B cell (primary cell): ENCODE data around the gene TRNP1. TPM values are rescaled to one million over a fixed set of nuclear protein-coding genes. Genes with fewer than 3 reads are reported as not detected.

ENCODE experiments used
- ATAC-seq: fragments of 200-7000 bp; cut with Tn5 transposase; one replicate; pipeline ENCODE4 v1.10.0; 2021; ENCODE audit warnings: low read depth, mild to moderate bottlenecking, moderate number of reproducible peaks, moderate library complexity
- CTCF ChIA-PET: fragments of 350-600 bp; sonication (Branson Sonifier 250); formaldehyde crosslinking; loops from one replicate; lab custom pipeline; 2021; ENCODE audit warnings: antibody characterized with exemption, inconsistent platforms; lab: Charles Lee
- POLR2A ChIA-PET: fragments of 350-600 bp; sonication (Branson Sonifier 250); formaldehyde crosslinking; loops from one replicate; lab custom pipeline; 2021; ENCODE audit warnings: antibody characterized with exemption; lab: Charles Lee
- DNase-seq: peaks from one replicate; pipeline ENCODE4 v3.0.0; 2013
- H2AFZ ChIP-seq: 2 replicates; pipeline ENCODE4 v1.6.1; 2012; ENCODE audit warnings: mild to moderate bottlenecking, low read depth, low read length; ENCODE audit not compliant: insufficient read depth, poor library complexity, severe bottlenecking
- H3K27ac ChIP-seq, 2 donors: 1 replicate in 1 of 2; 2 replicates in 1 of 2; pipeline ENCODE4 v1.5.1; 2012 to 2013; ENCODE audit warnings: low read length in 2 of 2, mild to moderate bottlenecking in 2 of 2, moderate library complexity in 1 of 2
- H3K27me3 ChIP-seq, 4 experiments: fragments of 200-600 bp in 1 of 4; sonication (generic) in 1 of 4; replicated peaks in 1 of 4; 1 replicate in 2 of 4; 2 replicates in 2 of 4; pipeline versions ENCODE4 v1.6.1 to v1.7.0; 2013 to 2016; ENCODE audit warnings: low read length in 3 of 4, mild to moderate bottlenecking in 2 of 4, mixed read lengths in 1 of 4, moderate library complexity in 1 of 4; ENCODE audit not compliant: insufficient read depth in 4 of 4, control insufficient read depth in 3 of 4; ENCODE audit errors: control extremely low read depth in 1 of 4
- H3K36me3 ChIP-seq, 2 experiments: replicated peaks in 1 of 2; 1 replicate in 1 of 2; 2 replicates in 1 of 2; pipeline versions ENCODE4 v1.6.1 to v1.7.1; 2013; ENCODE audit warnings: low read length in 1 of 2; ENCODE audit not compliant: insufficient read depth in 2 of 2, control insufficient read depth in 1 of 2; ENCODE audit errors: control extremely low read depth in 1 of 2, extremely low read depth in 1 of 2
- H3K4me1 ChIP-seq, 2 donors: fragments of 200-600 bp in 1 of 2; sonication (generic) in 1 of 2; 1 replicate in 1 of 2; 2 replicates in 1 of 2; pipeline versions ENCODE4 v1.5.1 to v1.6.1; 2013 to 2017; ENCODE audit warnings: low read length in 2 of 2; ENCODE audit not compliant: control insufficient read depth in 2 of 2, insufficient read depth in 2 of 2
- H3K4me2 ChIP-seq: replicated peaks from 2 replicates; pipeline ENCODE3; 2012; ENCODE audit warnings: mild to moderate bottlenecking, low read depth, low read length; ENCODE audit not compliant: poor library complexity, severe bottlenecking
- H3K4me3 ChIP-seq, 5 experiments: fragments of 200-600 bp in 1 of 5; sonication (generic) in 1 of 5; 1 replicate in 3 of 5; 2 replicates in 2 of 5; pipeline versions ENCODE4 v1.5.1 to v1.7.0; 2011 to 2016; ENCODE audit warnings: low read length in 4 of 5, mild to moderate bottlenecking in 4 of 5, low read depth in 2 of 5, control low read depth in 1 of 5, moderate library complexity in 1 of 5; ENCODE audit not compliant: insufficient read depth in 1 of 5; ENCODE audit errors: control extremely low read depth in 1 of 5, extremely low read depth in 1 of 5
- H3K79me2 ChIP-seq: fragments of 200-600 bp; sonication (generic); one replicate; pipeline ENCODE4 v1.6.0; 2016; ENCODE audit warnings: low read length; ENCODE audit not compliant: control insufficient read depth, insufficient read depth
- H3K9ac ChIP-seq: fragments of 200-600 bp; sonication (generic); 2 replicates; pipeline ENCODE4 v1.6.1; 2017; ENCODE audit warnings: mild to moderate bottlenecking, low read length, moderate library complexity
- H3K9me3 ChIP-seq, 3 donors: one replicate each; pipeline versions ENCODE4 v1.6.1 to v1.7.1; 2013; ENCODE audit warnings: low read length in 2 of 3; ENCODE audit not compliant: control insufficient read depth in 2 of 3, insufficient read depth in 1 of 3; ENCODE audit errors: control extremely low read depth in 1 of 3
- H4K20me1 ChIP-seq: 2 replicates; pipeline ENCODE4 v1.6.0; 2012; ENCODE audit warnings: mild to moderate bottlenecking, low read length; ENCODE audit not compliant: insufficient read depth, control insufficient read depth, poor library complexity, severe bottlenecking
- H3K27ac Mint-ChIP-seq: one replicate; pipeline ENCODE4 v1.8.0; 2021; ENCODE audit warnings: mixed read lengths
- H3K27me3 Mint-ChIP-seq: one replicate; pipeline ENCODE4 v1.8.0; 2021; ENCODE audit warnings: mixed read lengths
- H3K4me1 Mint-ChIP-seq: one replicate; pipeline ENCODE4 v1.8.0; 2021; ENCODE audit warnings: mixed read lengths
- H3K4me3 Mint-ChIP-seq: one replicate; pipeline ENCODE4 v1.8.0; 2021; ENCODE audit warnings: mixed read lengths
- H3K9me3 Mint-ChIP-seq: one replicate; pipeline ENCODE4 v1.8.0; 2022; ENCODE audit warnings: mixed read lengths; ENCODE audit not compliant: insufficient read depth
- EZH2 ChIP-seq: IDR thresholded peaks from 2 replicates; pipeline ENCODE4 v1.6.1; 2012; ENCODE audit warnings: borderline replicate concordance, low read depth, mild to moderate bottlenecking, moderate library complexity, low read length; ENCODE audit not compliant: insufficient read depth, poor library complexity, severe bottlenecking
- WGBS: methylation state at CpG from one replicate; pipeline ENCODE4 v1.1.5; 2013; ENCODE audit warnings: missing lambda C conversion rate; ENCODE audit not compliant: insufficient coverage; 5-methylcytosine and 5-hydroxymethylcytosine counted together
- intact Hi-C: fragments of 100-400 bp; cut with micrococcal nuclease; formaldehyde crosslinking; loops from one replicate; pipeline ENCODE4 v1.10.0; 2022
- polyA plus RNA-seq: library from polyadenylated mRNA; depleted of rRNA; stranded (reverse); fragments of >200 nt; gene quantifications from 2 replicates; pipeline ENCODE4 v1.2.3, GENCODE V29; 2012
- total RNA-seq, 2 donors: library from RNA; stranded (reverse); fragments of 120-200 nt in 1 of 2; gene quantifications; 1 replicate in 1 of 2; 2 replicates in 1 of 2; pipeline versions ENCODE4 v1.2.3 to v1.2.4, GENCODE V29; 2013 to 2022
- TF ChIP-seq, protein P1 (sequence below): fragments of 200-600 bp; IDR thresholded peaks from one replicate; pipeline ENCODE4 v1.8.0; 2022; ENCODE audit warnings: antibody characterized with exemption, mild to moderate bottlenecking

TRNP1 gene
- total and polyA plus RNA-seq, 2 donors (not counting 1 experiment from before 2014, with no cell fraction given): 0.54 to 2.3 TPM

DNA sequence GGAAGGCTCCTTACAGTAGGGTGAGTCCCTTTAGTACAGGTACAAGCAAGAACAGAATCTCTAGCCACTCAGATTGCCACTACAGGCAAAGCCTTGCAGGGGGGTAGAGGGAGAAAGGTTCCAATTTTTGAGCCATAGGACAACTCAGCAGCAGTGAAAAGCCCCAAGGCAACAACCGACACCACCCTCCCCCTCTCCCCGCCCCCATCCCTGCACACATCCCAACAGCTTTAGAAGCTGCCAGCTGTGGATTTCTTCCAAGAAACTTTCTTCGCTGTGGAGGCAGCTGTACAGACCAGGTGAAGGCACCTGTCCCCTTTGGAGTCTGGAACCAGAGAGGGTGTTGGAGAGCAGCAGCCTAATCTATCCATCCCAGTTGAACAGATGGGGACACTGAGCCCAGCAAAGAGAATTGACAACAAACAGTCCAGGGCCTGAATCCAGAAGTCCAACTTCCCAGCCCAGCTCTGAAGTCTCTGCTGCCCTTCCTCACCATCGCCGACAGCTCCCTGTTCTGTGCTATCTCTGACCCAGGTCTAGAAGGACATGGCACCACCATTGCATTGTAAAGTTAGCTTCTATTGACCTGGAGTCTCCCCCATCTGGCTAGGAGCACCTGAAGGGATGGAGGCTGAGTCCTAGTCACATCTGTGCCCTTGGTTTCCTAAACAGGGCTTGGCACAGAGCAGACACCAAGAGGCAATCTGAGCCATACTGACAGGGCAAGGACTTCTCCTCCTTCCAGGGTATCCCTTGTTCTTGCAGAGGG, 16.9 kb downstream of the TRNP1 start:
- H3K4me3 ChIP-seq: no peak overlapping the region
- no peak overlapping the region for H3K27ac Mint-ChIP-seq
- intact Hi-C loops: no loop called here
- H3K27ac ChIP-seq: no peak overlapping the region
- peaks cover 0 to 10% (median 0%) of the 10 kb centered on the region in 3 donors for H3K9me3 ChIP-seq
- no peaks in the 10 kb centered on the region for H3K79me2 ChIP-seq
- H3K4me2 ChIP-seq: no peak overlapping the region
- H3K4me3 Mint-ChIP-seq: no peak overlapping the region
- CTCF ChIA-PET: interaction anchor here (0.7 to 1.6 kb wide), 3 partner anchors 10 to 14 kb away, joined by 3 to 6 read pairs (median 4); no protein-coding TSS in a partner anchor
- no peak overlapping the region for H3K9ac ChIP-seq
- no peaks in the 10 kb centered on the region for H3K9me3 Mint-ChIP-seq
- H3K4me1 ChIP-seq: peaks cover 17 to 20% of the 10 kb centered on the region in 2 donors
- no peak overlapping the region for H2AFZ ChIP-seq
- 100% methylated on average over 3 of the region's 5 CpGs for WGBS
- DNase-seq (no peak), ATAC-seq (no peak)
- no peaks in the 10 kb centered on the region for H3K36me3 ChIP-seq
- H3K27me3 Mint-ChIP-seq: peaks cover 18% of the 10 kb centered on the region
- no peak for TF ChIP-seq EZH2
- TF ChIP-seq, protein P1, sequence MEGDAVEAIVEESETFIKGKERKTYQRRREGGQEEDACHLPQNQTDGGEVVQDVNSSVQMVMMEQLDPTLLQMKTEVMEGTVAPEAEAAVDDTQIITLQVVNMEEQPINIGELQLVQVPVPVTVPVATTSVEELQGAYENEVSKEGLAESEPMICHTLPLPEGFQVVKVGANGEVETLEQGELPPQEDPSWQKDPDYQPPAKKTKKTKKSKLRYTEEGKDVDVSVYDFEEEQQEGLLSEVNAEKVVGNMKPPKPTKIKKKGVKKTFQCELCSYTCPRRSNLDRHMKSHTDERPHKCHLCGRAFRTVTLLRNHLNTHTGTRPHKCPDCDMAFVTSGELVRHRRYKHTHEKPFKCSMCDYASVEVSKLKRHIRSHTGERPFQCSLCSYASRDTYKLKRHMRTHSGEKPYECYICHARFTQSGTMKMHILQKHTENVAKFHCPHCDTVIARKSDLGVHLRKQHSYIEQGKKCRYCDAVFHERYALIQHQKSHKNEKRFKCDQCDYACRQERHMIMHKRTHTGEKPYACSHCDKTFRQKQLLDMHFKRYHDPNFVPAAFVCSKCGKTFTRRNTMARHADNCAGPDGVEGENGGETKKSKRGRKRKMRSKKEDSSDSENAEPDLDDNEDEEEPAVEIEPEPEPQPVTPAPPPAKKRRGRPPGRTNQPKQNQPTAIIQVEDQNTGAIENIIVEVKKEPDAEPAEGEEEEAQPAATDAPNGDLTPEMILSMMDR: no peak
- peaks cover 0 to 24% (median 11%) of the 10 kb centered on the region in 4 experiments for H3K27me3 ChIP-seq
- peaks cover 15% of the 10 kb centered on the region for H3K4me1 Mint-ChIP-seq
- no peaks in the 10 kb centered on the region for H4K20me1 ChIP-seq
- POLR2A ChIA-PET: no interaction called here
